Stimulated activated CD4-positive, alpha-beta T cell treated with anti-CD3 and anti-CD28 coated beads, Interleukin-2, amount 100 ng/mL, for 48 hours (primary cell): ENCODE results near the gene BRINP1.

Experiments used
- DNase-seq, 2 donors: peaks; one replicate each; pipeline ENCODE4 v3.0.0-alpha.2; 2020

Gene BRINP1

DNA sequence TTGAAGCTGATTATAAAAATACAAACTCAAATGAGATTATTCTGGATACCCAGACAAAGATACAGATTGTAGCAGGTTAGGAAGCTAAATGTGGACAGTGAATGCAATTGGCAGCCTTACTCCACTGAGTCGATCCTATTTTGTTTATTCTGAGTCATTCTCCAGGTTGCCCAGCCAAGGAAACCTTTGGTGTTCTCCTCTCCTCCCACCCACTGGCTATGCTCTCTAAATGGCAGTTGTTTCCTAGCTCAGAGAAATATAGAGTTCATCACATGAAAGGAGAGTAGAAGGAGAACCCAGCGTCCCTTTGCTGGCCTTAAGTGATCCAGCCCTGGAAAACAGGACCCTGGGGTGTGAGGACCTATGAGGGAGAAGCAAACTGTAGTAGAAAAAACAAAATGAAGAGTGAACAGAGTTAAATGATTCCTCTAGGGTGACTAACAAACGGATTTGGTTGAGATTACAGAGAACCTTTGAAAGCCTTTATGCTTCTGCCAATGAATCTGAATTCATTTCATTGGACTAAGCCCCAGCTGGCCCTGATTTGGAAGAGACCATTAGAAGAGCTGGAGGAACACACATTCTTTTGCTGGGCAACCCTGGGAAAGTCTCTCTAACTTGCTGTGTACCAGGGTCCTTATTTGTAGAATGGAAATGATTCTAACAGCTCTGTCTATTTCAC is 95.1 kb downstream of the BRINP1 start:
- no peak for DNase-seq

DNA sequence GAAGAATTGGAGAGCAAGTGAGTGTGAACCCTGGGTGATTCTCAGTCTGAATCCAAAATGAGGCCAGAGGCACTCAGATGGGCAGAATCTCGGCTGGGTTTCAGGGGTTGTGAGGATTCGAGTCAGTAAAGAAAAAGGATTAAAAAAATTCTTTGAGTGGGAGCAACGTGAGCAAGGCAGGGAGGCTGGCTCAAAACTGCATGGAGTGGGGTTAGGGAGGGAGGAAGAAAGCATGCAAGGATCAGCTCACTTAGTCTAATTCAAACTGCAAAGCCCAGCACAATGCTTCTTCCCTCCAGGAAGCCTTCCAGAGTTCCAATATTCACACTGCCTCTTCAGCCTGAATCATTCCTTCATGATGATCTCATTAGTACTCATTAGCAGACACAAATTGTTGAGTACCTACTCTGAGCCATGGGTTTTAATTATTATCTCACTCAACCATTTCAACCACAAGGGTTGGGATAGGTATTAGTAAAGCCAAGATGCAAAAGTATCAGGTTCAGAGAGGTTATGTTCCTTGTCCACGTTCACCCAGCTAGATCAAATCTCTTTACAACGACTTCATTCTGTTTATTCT is 95.8 kb downstream of the BRINP1 start:
- DNase-seq, result no peak

DNA sequence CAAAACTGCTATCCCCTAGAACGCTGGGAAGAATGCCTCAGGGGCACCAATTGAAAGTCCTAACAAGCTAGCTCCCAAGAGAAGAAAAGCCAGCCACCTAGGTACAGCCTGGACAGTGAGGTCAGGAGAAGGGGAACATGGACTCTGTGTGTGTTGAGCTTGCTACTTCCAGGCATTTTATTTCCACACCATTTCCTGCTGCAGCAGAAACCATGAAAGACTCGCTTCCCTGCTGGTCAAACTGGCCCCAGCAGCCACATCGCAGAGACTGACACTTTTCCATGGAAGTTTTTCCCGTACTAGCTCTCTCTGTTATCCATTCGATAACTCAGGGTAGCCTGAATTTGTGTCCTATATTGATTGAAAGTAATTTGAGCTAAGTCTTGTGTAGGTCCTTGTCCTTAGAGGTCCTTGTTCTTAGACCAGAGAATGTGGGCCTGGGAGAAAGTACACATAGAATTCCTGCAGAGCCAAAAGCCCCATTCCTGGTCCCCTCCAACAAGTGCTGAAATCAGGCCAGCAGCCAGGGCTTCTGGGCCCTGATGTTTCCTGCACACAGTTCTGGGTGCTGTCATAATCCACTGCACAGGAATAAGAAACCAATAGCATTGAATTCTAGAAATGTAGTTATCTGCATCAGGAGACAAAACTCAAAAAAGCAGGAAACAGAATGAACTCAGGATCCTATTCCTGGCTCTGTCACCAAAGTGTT is 96.6 kb downstream of the BRINP1 start:
- DNase-seq, result no peak

DNA sequence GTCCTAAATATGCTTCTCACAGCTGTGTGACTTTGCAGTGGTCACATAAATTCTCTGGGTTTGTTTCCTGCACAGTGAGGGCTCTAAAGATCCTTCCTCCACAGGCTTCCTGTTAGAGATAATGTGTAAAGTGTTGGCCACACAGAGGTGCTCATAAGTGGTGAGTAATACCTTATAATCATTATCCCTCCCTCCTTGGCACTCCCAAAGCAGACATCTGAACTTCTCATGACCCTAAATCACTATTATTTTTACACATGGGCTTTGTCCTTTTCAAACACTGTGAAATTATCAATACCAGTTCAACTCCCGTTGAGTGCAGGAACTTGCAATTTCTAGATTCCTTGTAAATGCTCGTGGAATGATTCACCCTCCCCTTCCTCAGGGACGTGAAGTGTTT is 100.2 kb downstream of the BRINP1 start:
- no peak for DNase-seq

DNA sequence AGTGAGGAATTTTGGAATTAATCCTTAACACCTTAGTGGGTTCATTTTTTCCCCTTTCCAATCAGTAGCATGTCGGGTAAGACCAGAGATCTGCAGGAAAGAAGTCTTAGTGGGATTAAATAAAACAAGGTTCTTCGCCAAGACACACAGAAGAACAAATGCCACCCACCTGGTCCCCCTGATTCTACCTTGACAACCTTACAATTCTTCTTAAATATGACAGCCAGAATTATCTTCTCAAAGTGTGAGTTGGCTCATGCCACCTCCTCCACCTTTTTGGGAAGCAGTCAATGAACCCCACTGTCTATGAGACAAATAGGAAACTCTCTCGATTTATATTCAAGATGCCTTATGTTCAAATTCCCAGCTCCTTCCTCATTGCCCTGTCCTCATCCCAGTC is 105.1 kb downstream of the BRINP1 start:
- no peak for DNase-seq

DNA sequence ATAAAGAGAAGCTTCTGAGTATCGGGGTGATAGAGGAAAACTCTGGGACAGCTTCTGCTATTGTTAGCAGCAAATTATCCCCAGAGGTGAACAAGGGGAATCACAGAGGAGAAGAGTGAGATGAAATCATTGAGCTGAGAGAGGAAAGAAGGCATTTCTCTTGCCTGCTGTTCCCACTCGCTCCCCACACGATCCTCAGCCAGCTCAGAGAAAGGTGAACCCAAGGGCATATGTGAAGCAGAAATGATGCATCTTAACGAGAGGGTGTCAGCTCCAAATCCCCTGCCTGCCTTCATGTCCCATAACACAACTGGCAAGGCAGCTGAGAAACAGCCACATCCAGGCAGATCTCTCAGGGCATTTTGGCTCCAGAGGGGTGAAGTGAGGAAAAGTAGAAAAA is 111.6 kb downstream of the BRINP1 start:
- no peak for DNase-seq

DNA sequence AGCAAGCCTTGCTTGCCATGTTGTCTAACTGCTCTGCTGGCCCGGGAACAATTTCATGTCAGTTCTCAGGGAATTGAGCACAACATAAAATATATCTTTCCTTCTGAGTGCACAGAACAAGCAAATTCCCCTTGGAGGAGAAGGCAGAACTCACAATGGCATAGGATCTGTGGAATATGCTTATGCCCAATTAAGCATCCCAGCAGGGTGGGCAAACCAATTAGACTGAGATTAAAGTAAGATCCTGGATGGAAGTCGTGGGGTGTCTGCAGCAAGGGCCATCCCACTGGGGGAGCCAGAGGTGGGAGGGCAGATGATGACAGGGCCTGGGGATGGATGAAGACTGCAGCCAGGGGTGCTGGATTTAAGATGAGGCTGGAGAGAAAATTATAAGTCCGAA is 114.1 kb downstream of the BRINP1 start:
- no peak for DNase-seq

DNA sequence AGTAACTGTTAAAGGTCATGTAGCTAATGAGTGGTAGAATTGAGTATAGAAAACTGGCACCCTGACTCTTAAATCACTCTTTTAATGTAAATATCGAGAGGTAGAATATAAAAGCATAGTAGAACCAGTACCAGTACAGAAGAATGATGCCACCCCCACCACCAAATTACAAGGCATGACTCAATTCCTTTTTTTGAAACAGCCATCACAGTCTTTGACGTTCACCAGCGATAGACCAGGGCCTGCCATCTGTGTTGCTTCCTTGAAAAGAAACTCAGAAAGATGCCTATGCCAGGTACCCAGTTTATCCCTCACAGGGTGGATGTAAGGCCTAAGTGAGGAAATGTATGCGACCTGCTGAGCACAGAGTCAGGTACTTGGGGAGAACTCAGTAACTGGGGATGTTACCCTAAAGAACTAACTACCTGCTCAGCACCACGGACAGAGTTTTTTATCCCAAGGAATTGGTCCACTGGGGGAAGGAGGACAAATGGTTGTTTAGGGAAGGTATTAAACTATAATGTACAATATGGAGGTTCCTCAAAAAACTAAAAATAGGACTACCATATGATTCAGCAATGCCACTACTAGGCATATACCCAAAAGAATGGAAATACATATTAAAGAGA is 116.5 kb downstream of the BRINP1 start:
- DNase-seq, result no peak

DNA sequence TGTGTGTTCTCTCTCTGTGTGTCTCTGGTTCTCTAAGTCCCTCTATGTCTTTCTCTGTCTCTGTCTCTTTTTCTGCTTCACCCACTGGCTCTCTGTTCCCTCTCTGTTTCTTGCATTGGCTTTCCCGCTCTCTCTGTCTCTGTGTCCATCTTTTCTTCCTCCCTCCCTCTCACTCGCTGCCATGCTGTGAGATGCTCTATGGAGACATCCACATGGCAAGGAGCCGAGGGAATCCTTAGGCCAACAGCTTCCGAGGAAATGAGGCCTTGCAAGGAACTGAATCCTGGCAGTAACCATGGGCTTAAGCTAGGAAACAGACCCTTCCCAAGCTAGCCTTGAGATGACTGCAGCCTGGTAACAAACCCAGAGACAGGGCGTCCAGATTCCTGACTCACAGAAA is 117.3 kb downstream of the BRINP1 start:
- DNase-seq, result no peak

DNA sequence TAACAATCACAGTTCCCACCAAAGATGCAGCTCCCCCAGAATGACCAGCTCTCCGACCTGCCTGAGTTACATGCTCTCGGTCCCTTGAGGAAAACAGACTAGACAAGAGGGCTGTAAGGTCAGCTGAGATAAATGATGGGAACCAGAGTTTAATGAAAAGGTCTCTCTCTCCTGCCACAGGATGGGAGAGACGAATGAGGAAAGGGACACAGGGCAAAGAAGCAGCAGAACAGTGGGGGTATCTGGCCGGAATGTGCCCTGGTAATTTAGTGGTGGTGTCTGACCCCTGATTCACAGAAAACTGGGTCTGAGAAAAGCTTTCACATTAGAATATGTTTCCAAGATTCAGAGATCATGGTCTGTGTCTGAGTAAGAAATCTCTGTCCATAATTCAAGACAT is 118.5 kb downstream of the BRINP1 start:
- DNase-seq, result no peak

DNA sequence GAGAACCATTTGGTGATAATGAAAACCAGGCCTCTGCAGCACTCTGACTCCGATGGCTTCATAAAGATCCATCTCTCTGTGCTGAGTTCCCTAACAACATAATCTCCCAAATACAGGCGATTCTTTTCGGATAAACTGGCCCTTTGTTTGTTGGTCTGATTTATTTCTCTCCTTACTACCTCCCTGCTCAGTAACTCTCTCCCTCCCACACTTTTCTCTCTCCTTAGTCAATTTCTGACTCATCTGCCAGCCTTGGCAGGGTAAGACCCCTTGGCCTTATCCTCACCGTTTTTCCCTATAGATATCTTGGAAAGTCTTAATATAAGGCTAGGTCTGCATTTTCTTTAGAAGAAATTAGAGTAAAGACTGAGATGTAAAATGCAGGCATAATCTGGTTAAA is 128.7 kb downstream of the BRINP1 start:
- DNase-seq, result no peak

DNA sequence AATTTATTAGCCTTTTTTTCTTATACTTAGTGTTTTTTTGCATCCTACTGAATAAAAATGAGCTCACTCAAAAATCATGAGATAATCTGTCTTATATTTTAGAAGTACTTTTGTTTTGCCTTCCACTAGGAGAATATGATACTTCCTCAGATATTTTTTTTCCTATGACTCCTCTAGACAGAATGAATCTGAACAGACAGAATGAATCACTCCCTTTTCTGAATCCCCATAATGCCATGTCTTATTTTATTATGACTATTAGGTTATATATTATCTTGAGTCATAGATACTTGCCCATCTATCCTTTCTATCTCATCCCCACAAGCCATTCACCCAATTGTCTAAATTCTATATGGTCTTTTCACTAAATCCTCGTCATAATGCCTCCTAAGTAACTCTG is 134.6 kb downstream of the BRINP1 start:
- no peak for DNase-seq

DNA sequence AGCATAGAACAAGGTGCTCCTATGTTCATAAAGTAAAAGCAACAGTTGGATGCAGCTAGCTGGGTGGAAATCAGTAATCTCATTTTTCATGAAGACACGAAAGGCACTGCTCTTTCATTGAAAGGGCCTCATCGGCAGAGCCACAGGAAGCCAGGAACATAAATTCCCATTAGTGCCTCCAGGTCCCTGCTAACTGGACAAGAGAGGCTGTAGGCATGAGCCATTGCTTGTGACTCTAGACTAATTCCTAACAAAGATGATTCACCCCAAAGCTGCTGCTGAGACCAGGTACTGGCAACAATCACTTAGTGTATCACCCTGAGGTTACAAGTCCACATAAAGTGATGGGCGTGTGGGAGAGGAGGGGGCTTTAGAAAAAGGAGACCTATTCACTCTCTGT is 141.8 kb downstream of the BRINP1 start:
- no peak for DNase-seq

DNA sequence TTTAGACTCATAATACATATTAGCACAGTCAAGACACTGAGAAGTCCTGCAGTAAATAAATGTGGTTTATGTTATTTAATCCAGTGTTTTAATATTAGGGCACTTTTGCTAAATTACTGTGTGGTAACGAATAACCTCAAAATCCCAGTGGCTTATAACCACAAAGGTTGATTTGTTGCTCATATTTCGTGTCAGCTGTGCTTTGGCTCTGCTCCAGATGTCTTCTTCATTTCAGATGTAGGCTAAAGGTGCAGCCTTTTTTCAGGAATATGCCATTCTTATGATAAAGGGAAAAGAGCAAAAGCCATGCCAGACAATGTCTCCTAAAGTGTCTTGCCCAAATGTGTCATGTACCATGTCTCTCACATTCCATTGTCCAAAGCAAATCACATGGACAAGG is 144.8 kb downstream of the BRINP1 start:
- no peak for DNase-seq

DNA sequence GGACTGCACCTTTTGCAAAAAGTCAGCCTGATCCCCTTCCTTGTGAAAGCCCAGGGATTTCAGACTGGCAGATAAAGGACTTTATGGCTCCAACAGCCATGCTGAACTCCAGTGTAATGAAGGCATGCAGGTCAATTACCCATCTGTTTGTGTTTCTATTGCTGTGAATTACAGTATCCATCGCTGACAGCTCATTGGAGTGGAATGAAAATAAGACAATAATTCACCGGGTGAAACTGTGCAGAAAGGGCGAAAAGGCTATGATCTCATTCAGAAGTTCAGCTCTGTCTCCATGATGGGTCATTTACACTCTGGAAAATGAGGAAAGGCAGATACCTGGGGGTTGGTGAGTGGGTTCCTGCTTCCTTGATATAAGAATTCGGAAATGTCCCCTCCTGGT is 148.0 kb downstream of the BRINP1 start:
- no peak for DNase-seq

DNA sequence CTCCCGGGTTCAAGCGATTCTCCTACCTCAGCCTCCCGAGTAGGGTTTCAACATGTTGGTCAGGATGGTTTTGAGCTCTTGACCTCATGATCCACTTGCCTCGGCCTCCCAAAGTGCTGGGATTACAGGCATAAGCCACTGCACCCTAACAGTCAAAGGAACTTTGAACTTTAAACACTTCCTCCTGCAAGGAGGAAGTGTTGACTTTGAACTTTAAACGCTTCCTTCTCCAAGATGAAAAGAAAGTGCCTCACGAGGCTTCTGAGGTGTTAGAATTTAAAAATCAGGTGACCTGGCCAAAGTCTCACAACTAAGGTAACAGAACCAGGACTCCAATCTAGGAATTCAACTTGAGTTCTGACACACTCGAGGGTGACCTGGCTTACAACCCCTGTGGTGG is 150.9 kb downstream of the BRINP1 start:
- no peak for DNase-seq

DNA sequence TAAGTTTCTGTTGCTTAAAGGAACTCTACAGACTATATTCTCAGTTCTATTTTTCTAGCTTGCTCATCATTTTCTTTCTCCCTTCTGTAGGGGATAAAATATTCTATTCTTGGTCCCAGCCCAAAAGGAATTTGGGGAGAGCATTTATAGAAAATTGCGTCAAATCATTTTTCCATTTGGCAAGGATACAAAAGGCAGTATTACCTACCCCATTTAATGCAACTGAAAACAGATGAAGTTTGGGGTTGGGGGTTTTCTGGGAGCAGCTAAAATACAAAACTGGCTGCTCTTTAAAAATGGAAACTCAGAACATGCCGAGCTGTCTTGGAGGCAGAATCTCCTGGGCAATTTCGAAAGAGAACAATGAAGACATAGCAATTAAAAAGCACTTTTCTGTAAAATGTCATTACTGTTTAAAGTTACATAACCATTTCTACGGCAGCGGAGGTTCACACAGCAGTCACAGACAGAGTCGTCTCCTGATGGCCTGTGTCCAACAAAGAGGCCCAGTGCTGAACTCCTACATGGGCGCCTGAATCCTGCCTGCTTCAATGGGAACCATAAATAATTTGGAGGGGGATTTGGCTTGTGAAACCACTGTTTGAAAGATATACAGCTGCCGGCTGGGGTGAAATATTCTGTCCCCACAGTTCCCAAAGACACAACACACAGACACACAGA is 152.4 kb downstream of the BRINP1 start:
- DNase-seq, result no peak

DNA sequence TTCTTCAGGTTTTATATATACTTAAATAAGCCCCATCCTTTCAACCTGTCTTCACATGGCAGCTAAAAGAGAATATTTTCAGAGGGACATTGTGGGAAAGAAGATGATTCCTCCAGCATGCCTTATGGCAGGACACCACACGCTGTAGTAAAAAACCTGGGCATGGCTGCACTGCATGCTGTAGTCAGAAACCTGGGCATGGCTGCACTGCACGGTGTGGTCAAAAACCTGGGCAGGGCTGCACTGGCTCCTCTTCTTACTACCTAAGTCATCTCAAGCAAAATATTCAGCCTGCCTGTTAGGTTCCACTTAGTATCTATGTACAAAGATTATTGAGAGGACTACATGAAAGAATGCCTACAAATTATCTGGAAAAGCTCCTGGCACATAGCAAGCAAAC is 153.6 kb downstream of the BRINP1 start:
- DNase-seq, result no peak

DNA sequence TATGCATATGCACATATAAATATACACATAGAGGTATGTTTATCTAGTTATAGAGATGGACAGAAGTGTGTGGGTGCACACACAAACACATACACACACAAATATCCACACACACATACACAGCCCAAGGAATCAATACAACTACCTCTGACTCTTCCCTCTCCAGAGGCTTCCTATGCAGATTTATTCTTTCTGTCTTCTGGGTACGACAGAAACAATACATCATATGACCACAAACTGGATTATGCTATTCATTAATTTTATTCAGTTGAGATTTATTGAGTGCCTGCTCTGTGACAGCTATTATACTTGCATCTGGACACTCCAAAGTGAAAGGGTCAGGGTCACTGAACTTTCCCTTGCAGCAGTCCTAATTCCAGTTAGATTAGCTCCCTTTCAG is 155.8 kb downstream of the BRINP1 start:
- DNase-seq, result no peak

DNA sequence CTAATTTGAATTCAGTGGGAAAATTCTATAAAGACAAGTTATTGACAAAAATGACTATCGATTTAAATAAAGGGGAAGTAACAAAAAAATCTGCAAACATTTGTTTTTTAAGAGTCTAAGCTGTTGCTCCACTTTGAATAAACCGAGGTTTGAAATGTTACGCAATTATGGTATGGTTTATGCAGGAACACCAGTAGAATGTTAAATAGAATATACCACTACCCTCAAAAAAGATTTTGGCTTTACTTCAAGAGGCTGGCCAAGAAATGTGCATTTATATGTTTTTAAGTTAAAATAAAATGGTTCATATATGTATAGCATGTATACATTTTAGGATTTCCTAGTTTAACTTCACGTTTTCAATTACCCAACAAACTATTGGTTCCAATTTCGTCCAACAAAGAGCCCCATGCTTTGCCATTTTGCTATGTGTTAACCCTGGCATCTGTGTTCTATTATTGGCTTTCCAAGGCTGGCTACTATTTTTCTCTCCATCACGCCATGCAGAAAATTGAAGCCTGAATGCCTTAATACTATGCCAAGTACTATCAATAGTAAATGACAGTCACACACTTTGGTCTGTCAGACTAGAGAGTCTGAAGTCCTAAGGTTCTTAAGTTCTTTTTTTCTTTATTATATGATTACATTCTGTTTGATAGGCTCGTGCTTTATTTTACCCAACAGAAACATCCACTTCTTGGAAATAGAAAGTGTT is 171.2 kb downstream of the BRINP1 start:
- no peak for DNase-seq

DNA sequence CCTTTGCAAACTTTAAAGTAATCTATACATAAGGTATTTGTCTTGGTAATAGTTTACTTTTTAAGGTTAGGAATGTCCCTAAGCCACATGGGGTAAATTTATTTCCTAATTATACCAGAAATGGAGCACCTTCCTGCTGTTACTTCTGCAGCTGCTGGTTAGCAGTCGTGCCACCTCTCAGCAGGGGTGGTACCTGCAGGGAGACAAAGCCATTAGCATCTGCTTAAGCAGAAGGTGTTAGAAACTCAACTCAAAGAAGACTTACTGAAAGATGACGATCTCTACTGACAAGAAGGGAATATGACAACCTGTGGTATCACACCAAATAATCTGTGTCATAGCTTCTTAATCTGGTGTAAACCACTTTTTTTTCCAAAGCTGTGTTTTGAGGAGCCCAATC is 173.7 kb downstream of the BRINP1 start:
- no peak for DNase-seq

DNA sequence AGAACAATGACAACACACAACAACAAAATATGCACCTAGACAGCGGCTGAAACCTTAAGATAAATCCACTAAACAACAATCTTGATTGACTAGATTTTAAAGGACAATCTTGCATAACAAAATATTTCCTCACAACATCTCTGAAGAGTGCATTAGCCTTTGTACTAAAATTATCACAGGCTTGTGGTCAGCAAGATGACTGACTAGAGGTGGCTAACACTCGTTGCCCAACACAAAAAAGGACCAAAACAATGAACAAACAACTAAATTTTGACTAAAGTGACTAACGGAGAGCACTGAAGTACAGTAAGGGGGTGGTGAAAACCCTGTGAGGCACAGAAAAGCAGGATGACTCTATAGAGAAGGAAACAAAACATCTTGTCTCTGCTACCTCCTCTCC is 183.9 kb downstream of the BRINP1 start:
- DNase-seq, result no peak
